HL-60 (cell line): ENCODE measurements around the gene RNF151.
"Not testable (repeated sequence)": the region's sequence is repeated elsewhere in the genome, so short reads cannot be mapped to it uniquely, and the experiment has no call there.

Experiments used
- DNase-seq, 2 experiments: peaks; one replicate each; pipeline ENCODE4 v3.0.0-alpha.2; 2010 to 2020; ENCODE audit warnings: low read depth in 1 of 2, low spot score in 1 of 2
- H3K27ac ChIP-seq: fragments of 250-450 bp; sonication (Bioruptor Pico); replicated peaks from 2 replicates; pipeline ENCODE4 v1.5.1; 2020; ENCODE audit warnings: mild to moderate bottlenecking, moderate library complexity
- H3K27me3 ChIP-seq: fragments of 250-450 bp; sonication (Bioruptor Pico); 2 replicates; pipeline ENCODE4 v1.5.1; 2021; ENCODE audit warnings: mild to moderate bottlenecking, moderate library complexity; ENCODE audit not compliant: insufficient read depth, poor library complexity, severe bottlenecking
- H3K4me3 ChIP-seq: replicated peaks from 2 replicates; pipeline ENCODE4 v1.5.1; 2011; ENCODE audit warnings: mild to moderate bottlenecking, control low read depth, low read length; ENCODE audit not compliant: insufficient read depth
- GABPA ChIP-seq: IDR thresholded peaks from 2 replicates; pipeline ENCODE4 v1.6.1; 2012; ENCODE audit warnings: low read depth
- POLR2AphosphoS5 ChIP-seq: IDR thresholded peaks from 2 replicates; pipeline ENCODE4 v1.6.1; 2012; ENCODE audit warnings: low read depth
- SPI1 ChIP-seq: IDR thresholded peaks from 2 replicates; pipeline ENCODE4 v1.6.1; 2012; ENCODE audit warnings: low read depth, mild to moderate bottlenecking, borderline replicate concordance
- TF ChIP-seq, protein P1 (sequence below): IDR thresholded peaks from 2 replicates; pipeline ENCODE4 v1.6.1; 2012; ENCODE audit warnings: low read depth; ENCODE audit not compliant: insufficient replicate concordance
- TF ChIP-seq, protein P2 (sequence below): IDR thresholded peaks from one replicate; pipeline ENCODE4 v1.5.1; 2011; ENCODE audit warnings: low read length, control low read depth, inconsistent platforms; ENCODE audit not compliant: insufficient read depth

RNF151 gene

DNA sequence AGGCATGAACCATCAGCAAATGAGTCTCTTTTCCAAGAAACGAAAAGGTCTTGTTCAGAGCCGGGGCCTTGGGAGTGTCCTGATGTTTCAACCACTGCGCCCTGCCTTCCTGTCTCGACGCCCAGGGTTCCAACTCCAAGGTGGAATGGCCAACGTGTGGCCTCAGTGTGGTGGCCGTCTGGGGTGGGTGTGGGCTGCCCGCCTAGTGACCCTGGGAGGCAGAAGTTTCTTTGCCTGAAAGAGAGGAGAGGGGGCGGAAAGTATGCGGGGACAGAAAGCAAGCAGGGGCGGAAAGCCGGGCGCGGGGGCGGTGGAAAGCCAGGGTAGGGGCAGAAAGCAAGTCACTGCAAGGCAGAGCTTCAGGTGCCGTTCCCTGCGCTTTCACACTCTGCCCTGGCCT lies 27.7 kb upstream of the RNF151 start:
- TF ChIP-seq, protein P1, sequence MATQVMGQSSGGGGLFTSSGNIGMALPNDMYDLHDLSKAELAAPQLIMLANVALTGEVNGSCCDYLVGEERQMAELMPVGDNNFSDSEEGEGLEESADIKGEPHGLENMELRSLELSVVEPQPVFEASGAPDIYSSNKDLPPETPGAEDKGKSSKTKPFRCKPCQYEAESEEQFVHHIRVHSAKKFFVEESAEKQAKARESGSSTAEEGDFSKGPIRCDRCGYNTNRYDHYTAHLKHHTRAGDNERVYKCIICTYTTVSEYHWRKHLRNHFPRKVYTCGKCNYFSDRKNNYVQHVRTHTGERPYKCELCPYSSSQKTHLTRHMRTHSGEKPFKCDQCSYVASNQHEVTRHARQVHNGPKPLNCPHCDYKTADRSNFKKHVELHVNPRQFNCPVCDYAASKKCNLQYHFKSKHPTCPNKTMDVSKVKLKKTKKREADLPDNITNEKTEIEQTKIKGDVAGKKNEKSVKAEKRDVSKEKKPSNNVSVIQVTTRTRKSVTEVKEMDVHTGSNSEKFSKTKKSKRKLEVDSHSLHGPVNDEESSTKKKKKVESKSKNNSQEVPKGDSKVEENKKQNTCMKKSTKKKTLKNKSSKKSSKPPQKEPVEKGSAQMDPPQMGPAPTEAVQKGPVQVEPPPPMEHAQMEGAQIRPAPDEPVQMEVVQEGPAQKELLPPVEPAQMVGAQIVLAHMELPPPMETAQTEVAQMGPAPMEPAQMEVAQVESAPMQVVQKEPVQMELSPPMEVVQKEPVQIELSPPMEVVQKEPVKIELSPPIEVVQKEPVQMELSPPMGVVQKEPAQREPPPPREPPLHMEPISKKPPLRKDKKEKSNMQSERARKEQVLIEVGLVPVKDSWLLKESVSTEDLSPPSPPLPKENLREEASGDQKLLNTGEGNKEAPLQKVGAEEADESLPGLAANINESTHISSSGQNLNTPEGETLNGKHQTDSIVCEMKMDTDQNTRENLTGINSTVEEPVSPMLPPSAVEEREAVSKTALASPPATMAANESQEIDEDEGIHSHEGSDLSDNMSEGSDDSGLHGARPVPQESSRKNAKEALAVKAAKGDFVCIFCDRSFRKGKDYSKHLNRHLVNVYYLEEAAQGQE = no peak
- no peak for TF ChIP-seq SPI1
- no peak for TF ChIP-seq GABPA
- TF ChIP-seq, protein P2, sequence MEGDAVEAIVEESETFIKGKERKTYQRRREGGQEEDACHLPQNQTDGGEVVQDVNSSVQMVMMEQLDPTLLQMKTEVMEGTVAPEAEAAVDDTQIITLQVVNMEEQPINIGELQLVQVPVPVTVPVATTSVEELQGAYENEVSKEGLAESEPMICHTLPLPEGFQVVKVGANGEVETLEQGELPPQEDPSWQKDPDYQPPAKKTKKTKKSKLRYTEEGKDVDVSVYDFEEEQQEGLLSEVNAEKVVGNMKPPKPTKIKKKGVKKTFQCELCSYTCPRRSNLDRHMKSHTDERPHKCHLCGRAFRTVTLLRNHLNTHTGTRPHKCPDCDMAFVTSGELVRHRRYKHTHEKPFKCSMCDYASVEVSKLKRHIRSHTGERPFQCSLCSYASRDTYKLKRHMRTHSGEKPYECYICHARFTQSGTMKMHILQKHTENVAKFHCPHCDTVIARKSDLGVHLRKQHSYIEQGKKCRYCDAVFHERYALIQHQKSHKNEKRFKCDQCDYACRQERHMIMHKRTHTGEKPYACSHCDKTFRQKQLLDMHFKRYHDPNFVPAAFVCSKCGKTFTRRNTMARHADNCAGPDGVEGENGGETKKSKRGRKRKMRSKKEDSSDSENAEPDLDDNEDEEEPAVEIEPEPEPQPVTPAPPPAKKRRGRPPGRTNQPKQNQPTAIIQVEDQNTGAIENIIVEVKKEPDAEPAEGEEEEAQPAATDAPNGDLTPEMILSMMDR = no peak
- TF ChIP-seq POLR2AphosphoS5 = no peak
- Histone ChIP-seq H3K27me3 (no peaks in the 10 kb centered on the region), H3K27ac (peak overlapping the region; percentile 85), H3K4me3 (no peak overlapping the region; the same call in 1 of the 2 replicates)
- DNase-seq = peak in 1 of 2 experiments; percentile 29

DNA sequence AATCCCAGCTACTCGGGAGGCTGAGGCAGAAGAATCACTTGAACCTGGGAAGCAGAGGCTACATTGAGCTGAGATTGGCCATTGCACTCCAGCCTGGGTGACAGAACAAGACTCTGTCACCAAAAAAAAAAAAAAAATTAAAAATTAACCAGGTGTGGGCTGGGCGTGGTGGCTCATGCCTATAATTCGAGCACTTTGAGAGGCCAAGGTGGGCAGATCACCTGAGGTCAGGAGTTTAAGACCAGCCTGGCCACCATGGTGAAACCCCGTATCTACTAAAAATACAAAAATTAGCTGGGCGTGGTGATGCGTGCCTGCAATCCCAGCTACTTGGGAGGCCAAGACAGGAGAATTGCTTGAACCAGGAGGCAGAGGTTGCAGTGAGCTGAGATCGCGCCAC lies 26.8 kb upstream of the RNF151 start:
- not testable (repeated sequence) for DNase-seq, H3K4me3 ChIP-seq, H3K27me3 ChIP-seq
- peak overlapping the region; percentile 85 for H3K27ac ChIP-seq

DNA sequence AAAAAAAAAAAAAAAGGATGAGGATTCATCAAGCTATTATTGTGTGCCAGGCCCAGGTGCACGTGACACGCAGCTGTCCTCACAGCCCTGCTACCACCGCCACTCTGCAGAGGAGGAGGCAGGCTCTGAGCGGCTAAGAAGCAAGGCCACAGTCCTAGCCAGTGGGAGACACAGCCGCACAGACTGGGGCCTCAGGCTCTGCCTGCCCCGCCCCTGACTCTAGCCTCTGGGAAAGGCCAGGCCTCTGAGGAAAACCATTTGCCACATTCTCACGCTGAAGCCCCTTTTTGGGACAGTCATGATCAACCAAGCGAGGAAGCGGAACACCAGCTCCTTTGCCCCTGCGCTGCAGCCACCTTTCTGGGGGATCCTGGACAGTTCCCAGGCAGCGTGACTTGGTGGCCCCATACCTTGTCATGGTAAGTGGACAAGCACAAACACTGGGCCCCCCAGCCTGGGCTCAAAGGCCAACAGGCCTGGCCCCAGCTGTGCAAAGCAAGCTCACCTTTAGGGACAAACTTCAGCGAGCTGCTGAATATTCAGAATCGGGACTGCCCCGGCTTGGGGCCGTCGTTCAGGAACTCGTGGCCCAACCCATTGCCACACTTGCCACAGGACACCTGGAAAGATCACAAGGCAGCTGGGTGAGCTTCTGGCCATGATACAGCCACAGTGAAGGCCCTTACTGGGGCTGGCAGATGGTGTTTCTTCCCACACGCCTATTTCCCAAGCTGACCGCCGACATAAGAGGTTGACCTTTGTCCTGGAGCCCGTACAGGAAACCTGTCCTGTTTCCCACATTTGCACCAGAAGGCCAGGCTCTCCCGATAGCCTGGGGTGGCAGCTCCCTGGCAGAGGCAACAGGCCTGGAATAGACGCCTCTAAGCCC lies 26.1 kb upstream of the RNF151 start:
- Histone ChIP-seq H3K4me3 (peak overlapping the region; percentile 98), H3K27ac (peak overlapping the region; percentile 85), H3K27me3 (no peaks in the 10 kb centered on the region)
- TF ChIP-seq POLR2AphosphoS5 = peak; percentile 75
- TF ChIP-seq, protein P2 = no peak
- TF ChIP-seq, protein P1 = no peak
- peak in 1 of 2 experiments; percentile 93 for DNase-seq

DNA sequence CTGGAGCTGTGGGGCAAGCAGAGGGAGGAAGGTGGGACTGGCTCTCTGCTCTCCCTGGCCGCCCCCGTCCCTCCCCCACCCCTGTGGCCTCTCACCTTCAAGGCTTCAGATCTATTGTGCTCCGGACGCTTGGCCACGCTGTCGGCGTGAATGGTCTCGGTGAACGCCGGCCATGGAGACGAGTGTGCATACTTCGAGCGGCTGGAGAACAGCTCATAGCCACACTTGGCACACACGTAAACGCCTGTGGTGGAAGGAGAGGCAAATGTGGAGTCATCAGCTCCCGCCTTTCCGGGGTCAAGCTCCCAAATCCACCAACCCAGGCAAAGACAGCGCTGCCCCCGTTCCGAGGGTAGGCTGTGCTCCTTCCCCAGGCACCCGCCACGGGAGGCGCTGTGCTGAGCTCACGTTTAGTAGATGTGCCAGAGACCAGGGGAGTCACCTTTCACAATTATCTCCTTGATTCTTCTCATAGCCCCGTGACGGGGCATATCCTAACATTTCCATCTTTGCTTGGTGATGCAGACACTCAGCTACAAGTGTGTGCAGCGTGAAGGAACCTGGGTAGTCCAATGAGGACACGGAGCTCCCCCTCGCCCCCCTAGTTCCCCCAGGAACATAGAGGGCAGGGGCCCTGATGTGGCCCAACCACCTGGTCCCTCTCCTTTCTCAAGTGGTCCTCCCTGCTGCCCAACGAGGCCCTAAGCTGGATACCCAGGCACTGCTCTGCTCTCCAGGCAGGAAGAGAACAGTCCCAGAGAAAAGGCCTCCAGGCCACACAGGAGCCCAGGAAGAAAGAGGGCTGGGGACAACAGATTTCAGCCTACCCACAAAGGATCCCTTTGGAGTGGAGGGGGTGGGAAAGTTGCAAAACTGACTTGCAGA lies 25.3 kb upstream of the RNF151 start:
- Histone ChIP-seq H3K27me3 (no peaks in the 10 kb centered on the region), H3K4me3 (peak overlapping the region; percentile 98), H3K27ac (peak overlapping the region; percentile 85)
- TF ChIP-seq, protein P2 = peak; percentile 74
- TF ChIP-seq SPI1 = no peak
- TF ChIP-seq, protein P1 = no peak
- no peak; the same call in 1 of the 2 replicates for TF ChIP-seq GABPA
- TF ChIP-seq POLR2AphosphoS5 = no peak; the same call in 1 of the 2 replicates
- DNase-seq = peak; percentile 68 to 84
